Lower lobe of right lung (tissue), 2 donors: ENCODE data around the gene MRPL20. TPM values are rescaled to one million over a fixed set of nuclear protein-coding genes. Genes with fewer than 3 reads are reported as not detected.

Source experiments
- ATAC-seq, 2 donors: fragments of 200-7000 bp; cut with Tn5 transposase; one replicate each; pipeline ENCODE4 v1.9.1; 2020 to 2022; ENCODE audit warnings: mild to moderate bottlenecking in 2 of 2, moderate library complexity in 2 of 2
- DNase-seq: peaks from one replicate; pipeline ENCODE4 v3.0.0-alpha.2; 2020
- H3K27ac ChIP-seq: fragments of 200-600 bp; one replicate; pipeline ENCODE4 v1.8.0; 2022
- H3K27me3 ChIP-seq: fragments of 200-600 bp; one replicate; pipeline ENCODE4 v1.8.0; 2022; ENCODE audit warnings: low read depth
- H3K36me3 ChIP-seq: fragments of 200-600 bp; one replicate; pipeline ENCODE4 v1.8.0; 2022; ENCODE audit warnings: mild to moderate bottlenecking
- H3K4me1 ChIP-seq: fragments of 200-600 bp; one replicate; pipeline ENCODE4 v1.8.0; 2022
- H3K4me3 ChIP-seq: fragments of 200-600 bp; one replicate; pipeline ENCODE4 v1.8.0; 2022; ENCODE audit warnings: mild to moderate bottlenecking
- H3K9me3 ChIP-seq: fragments of 200-600 bp; one replicate; pipeline ENCODE4 v1.8.0; 2022
- intact Hi-C: fragments of 100-400 bp; cut with DNase I; formaldehyde crosslinking; loops from one replicate; pipeline ENCODE4 v1.11.0; 2022
- total RNA-seq: library from RNA; stranded (reverse); fragmentation: NEBNext Ultra II Directional; extraction: Animal tissue kit (Norgen Biotek cat#: 25700); gene quantifications from one replicate; pipeline ENCODE4 v1.2.1, GENCODE V29; 2021
- TF ChIP-seq, protein P1 (sequence below): fragments of 200-600 bp; IDR thresholded peaks from one replicate; pipeline ENCODE4 v1.8.0; 2022; ENCODE audit warnings: antibody characterized with exemption, mild to moderate bottlenecking
- donor health status: DM: no; HTN: yes; CAD: no; lungs with severe emphysema.

MRPL20 gene
- total RNA-seq, 1 donor from 2014 or later, result 79.8 TPM

DNA sequence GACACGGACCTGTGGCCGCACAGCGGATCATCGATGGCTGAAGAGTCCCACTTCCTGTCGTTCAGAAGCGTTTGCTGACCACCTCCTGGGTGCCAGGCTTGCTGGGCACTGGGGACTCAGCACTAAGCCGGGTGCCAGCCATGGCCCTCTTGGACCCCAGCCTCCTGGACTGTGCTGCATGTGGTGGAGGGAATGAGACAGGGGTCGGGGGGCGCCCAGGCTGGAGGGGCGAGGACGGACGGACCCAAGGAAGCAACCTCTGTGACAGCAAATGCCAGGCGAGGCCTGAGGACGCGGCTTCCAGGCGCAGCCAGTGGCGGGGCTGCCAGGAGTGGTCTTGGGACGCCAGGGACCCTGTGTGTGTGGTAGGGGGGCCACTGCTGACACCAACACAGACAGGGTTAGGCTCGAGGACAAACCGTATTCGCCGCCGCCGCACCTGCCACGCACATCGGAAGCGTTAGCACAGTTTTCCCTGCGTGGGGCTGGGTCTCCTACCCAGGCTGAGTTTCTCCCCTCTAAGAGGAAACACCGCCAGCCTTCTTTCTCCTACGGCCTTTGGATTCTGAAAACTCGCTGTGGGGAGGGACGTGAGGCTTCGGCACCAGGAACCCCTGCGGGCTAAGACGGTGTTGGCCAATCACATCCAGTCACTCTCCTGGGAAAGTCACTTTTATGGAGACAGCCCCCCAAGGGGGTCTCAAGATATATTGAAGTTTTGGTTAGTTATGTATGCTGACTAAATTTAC is 45.7 kb downstream of the MRPL20 start:
- Histone ChIP-seq H3K4me1 (peaks cover 27% of the 10 kb centered on the region), H3K27ac (peak overlapping the region; percentile 64), H3K36me3 (no peaks in the 10 kb centered on the region), H3K4me3 (no peak overlapping the region), H3K9me3 (no peaks in the 10 kb centered on the region), H3K27me3 (peaks cover 28% of the 10 kb centered on the region)
- DNase-seq (no peak), ATAC-seq (no peak)
- intact Hi-C loops, result no loop called here
- TF ChIP-seq, protein P1, sequence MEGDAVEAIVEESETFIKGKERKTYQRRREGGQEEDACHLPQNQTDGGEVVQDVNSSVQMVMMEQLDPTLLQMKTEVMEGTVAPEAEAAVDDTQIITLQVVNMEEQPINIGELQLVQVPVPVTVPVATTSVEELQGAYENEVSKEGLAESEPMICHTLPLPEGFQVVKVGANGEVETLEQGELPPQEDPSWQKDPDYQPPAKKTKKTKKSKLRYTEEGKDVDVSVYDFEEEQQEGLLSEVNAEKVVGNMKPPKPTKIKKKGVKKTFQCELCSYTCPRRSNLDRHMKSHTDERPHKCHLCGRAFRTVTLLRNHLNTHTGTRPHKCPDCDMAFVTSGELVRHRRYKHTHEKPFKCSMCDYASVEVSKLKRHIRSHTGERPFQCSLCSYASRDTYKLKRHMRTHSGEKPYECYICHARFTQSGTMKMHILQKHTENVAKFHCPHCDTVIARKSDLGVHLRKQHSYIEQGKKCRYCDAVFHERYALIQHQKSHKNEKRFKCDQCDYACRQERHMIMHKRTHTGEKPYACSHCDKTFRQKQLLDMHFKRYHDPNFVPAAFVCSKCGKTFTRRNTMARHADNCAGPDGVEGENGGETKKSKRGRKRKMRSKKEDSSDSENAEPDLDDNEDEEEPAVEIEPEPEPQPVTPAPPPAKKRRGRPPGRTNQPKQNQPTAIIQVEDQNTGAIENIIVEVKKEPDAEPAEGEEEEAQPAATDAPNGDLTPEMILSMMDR, result no peak

- peak overlapping the region; percentile 83 for H3K27ac ChIP-seq
- no peak overlapping the region for H3K4me3 ChIP-seq
- no peaks in the 10 kb centered on the region for H3K36me3 ChIP-seq
- TF ChIP-seq, protein P1, result no peak
- H3K4me1 ChIP-seq, result peaks cover 27% of the 10 kb centered on the region
- intact Hi-C loops, result no loop called here
- no peaks in the 10 kb centered on the region for H3K9me3 ChIP-seq
- peak; percentile 45 to 61 for ATAC-seq
- DNase-seq, result no peak
- peaks cover 28% of the 10 kb centered on the region for H3K27me3 ChIP-seq
Observed at GRCh38 chr1:1360506-1361169, 46.5 kb downstream of the MRPL20 start.

- H3K4me3 ChIP-seq, result no peak overlapping the region
- DNase-seq, result no peak
- peaks cover 35% of the 10 kb centered on the region for H3K27me3 ChIP-seq
- H3K9me3 ChIP-seq, result no peaks in the 10 kb centered on the region
- no peak for ATAC-seq
- peak overlapping the region; percentile 83 for H3K27ac ChIP-seq
- peaks cover 27% of the 10 kb centered on the region for H3K4me1 ChIP-seq
- TF ChIP-seq, protein P1, result no peak
- intact Hi-C loops, result no loop called here
- H3K36me3 ChIP-seq, result no peaks in the 10 kb centered on the region
Observed at GRCh38 chr1:1359664-1360468, 47.2 kb downstream of the MRPL20 start.

GRCh38 chr1:1359308-1359663 is 47.8 kb downstream of the MRPL20 start:
- H3K9me3 ChIP-seq, result no peaks in the 10 kb centered on the region
- peaks cover 5% of the 10 kb centered on the region for H3K36me3 ChIP-seq
- H3K27me3 ChIP-seq, result peaks cover 41% of the 10 kb centered on the region
- TF ChIP-seq, protein P1, result no peak
- ATAC-seq, result no peak
- DNase-seq, result no peak
- peaks cover 33% of the 10 kb centered on the region for H3K4me1 ChIP-seq
- H3K27ac ChIP-seq, result peak overlapping the region; percentile 83
- intact Hi-C loops, result no loop called here
- peak overlapping the region; percentile 60 for H3K4me3 ChIP-seq

- intact Hi-C loops, result no loop called here
- Histone ChIP-seq H3K36me3 (peaks cover 8% of the 10 kb centered on the region), H3K27me3 (peaks cover 47% of the 10 kb centered on the region), H3K4me3 (peak within 1 kb of the TSS; percentile 60), H3K27ac (peak within 1 kb of the TSS; percentile 83), H3K4me1 (peaks cover 39% of the 10 kb centered on the region), H3K9me3 (no peaks in the 10 kb centered on the region)
- DNase-seq, result no peak
- TF ChIP-seq, protein P1, result no peak
- peak; percentile 53 to 61 for ATAC-seq
Observed at GRCh38 chr1:1358433-1359271, 48.4 kb downstream of the MRPL20 start, which contains the start of gene MXRA8. TSS of gene MXRA8 (minus strand) at chr1:1358555. CDS start at chr1:1358504, 51 bp downstream.
